Superior temporal gyrus (tissue), 1 donor: ENCODE measurements around the gene SDHAF1.

Source experiments
- DNase-seq: peaks from one replicate; pipeline ENCODE4 v3.0.0-alpha.2; 2016; ENCODE audit errors: extremely low spot score

The SDHAF1 gene

GRCh38 chr19:35986664-35987570 lies 8.1 kb upstream of the SDHAF1 start:
- no peak for DNase-seq

- no peak for DNase-seq
These were observed 7.5 kb upstream of the SDHAF1 start for GRCh38 chr19:35987571-35987896.

GRCh38 chr19:35988824-35989223 lies 6.2 kb upstream of the SDHAF1 start:
- no peak for DNase-seq

GRCh38 chr19:35990156-35990555 lies 4.8 kb upstream of the SDHAF1 start:
- DNase-seq: no peak

GRCh38 chr19:35990771-35991730 lies 3.9 kb upstream of the SDHAF1 start:
- DNase-seq: no peak

GRCh38 chr19:35991731-35992450 lies 3.1 kb upstream of the SDHAF1 start:
- DNase-seq: no peak

GRCh38 chr19:35992907-35993765 lies 1.9 kb upstream of the SDHAF1 start:
- no peak for DNase-seq

GRCh38 chr19:35993923-35994598 lies 927 bp upstream of the SDHAF1 start:
- DNase-seq: no peak

- DNase-seq: no peak
These were observed 1.8 kb downstream of the SDHAF1 start for GRCh38 chr19:35996777-35997176.

GRCh38 chr19:36001605-36002004 lies 6.6 kb downstream of the SDHAF1 start:
- DNase-seq: no peak

GRCh38 chr19:36003284-36003683 lies 8.3 kb downstream of the SDHAF1 start:
- DNase-seq: no peak

GRCh38 chr19:36006955-36007354 lies 12.0 kb downstream of the SDHAF1 start:
- DNase-seq: no peak

- no peak for DNase-seq
These were observed 13.5 kb downstream of the SDHAF1 start, which contains the start of gene SYNE4 for GRCh38 chr19:36008336-36008978. Gene SYNE4, minus strand, starts transcription at chr19:36008813. Its CDS starts 132 bp downstream, at chr19:36008681.

- peak; percentile 46 for DNase-seq
These were observed 14.2 kb downstream of the SDHAF1 start for GRCh38 chr19:36009220-36009619.

- no peak for DNase-seq
These were observed 14.8 kb downstream of the SDHAF1 start for GRCh38 chr19:36009633-36010379.

GRCh38 chr19:36010402-36010801 lies 15.4 kb downstream of the SDHAF1 start:
- DNase-seq: no peak

GRCh38 chr19:36013280-36014011 lies 18.5 kb downstream of the SDHAF1 start:
- DNase-seq: no peak
